Measurements from ENCODE around the gene NRXN3.

The NRXN3 gene

DNA sequence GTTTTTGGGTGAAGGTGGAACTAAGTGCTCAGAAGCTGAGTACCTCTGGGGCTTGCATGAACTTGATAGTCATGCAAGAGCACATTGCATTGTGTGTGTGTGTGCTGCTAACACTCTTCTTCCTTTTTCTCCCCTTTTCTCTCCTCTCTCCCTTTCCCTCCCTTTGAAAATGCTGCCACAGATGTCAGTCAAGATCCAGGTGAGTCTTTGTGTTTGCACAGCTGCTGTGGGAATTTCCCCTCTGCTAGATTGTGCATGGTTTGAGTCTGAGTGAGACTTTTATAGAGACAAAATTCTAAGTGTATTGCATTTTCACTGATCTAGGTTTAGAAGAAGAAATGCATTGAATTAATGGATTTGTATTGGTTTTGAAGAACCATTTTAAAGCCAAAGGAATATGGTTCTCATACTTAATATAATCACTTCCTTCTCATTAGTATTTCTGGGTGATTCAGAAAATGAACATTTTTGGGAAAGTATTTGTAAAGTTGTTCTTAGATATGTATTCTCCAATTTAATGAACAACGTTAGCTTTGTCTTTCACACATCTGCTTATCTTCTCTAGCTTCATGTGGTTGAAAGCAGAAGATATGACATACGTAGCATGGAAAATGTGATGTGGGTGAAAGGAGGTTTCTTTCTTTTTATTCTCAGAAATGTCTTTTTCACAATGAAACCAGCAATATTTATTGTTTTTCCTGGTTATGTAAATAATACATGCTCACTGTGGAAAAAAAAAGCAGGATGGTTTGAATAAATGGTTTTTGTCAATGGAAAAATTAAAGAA is 108.5 kb downstream of the NRXN3 start:
- H3K4me3 ChIP-seq (ENCODE audit: low read depth, low read length): no peak overlapping the region
- no peak for DNase-seq (ENCODE audit: low read depth)
- TF ChIP-seq, protein P1, sequence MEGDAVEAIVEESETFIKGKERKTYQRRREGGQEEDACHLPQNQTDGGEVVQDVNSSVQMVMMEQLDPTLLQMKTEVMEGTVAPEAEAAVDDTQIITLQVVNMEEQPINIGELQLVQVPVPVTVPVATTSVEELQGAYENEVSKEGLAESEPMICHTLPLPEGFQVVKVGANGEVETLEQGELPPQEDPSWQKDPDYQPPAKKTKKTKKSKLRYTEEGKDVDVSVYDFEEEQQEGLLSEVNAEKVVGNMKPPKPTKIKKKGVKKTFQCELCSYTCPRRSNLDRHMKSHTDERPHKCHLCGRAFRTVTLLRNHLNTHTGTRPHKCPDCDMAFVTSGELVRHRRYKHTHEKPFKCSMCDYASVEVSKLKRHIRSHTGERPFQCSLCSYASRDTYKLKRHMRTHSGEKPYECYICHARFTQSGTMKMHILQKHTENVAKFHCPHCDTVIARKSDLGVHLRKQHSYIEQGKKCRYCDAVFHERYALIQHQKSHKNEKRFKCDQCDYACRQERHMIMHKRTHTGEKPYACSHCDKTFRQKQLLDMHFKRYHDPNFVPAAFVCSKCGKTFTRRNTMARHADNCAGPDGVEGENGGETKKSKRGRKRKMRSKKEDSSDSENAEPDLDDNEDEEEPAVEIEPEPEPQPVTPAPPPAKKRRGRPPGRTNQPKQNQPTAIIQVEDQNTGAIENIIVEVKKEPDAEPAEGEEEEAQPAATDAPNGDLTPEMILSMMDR (IDR thresholded peaks at IDR 0.05; ENCODE audit: insufficient read depth, low read depth, low read length, missing control alignments): no peak

DNA sequence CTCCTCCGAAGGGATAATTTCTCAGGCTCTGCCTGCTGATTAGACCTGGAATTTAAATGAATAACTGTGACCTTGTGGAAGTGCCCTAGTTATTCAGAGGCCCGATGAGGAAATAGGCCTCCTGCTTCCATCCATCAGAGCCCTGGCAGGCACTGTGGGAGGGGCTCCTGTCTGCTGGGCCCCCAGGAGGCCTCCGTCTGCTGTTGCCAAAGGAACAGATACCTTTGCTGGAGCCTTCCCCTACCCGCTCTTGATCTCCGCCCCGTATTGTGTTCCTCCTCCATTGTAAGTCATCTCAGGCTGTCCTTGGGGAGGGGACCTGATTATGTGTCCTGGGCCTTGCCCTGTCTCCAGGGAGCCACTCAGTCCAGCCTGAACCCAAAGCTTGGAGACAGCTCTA is 112.3 kb downstream of the NRXN3 start:
- DNase-seq (ENCODE audit: low read depth): no peak
- TF ChIP-seq, protein P1 (IDR thresholded peaks at IDR 0.05; ENCODE audit: insufficient read depth, low read depth, low read length, missing control alignments): no peak
- no peak overlapping the region for H3K4me3 ChIP-seq (ENCODE audit: low read depth, low read length)

DNA sequence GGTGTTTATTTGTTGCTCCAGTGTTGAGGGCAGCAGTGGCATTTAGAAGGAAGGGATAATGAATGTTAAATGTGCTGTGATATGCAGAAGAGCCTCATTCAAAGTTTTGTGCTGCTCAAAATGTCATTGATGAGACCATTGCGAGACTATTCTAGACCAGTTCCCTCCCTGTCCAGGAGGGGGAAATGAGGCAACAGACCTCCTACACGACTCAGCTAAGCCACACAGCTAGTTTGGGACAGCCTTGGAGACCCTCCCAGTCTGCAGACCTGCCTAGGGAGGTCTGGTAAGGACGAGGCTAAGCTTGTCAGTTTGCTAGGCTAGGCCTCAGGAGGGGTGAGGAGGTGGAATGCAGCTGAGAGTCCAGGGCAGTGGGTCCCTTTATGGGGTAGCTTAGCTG is 116.0 kb downstream of the NRXN3 start:
- DNase-seq (ENCODE audit: low read depth): no peak
- TF ChIP-seq, protein P1 (IDR thresholded peaks at IDR 0.05; ENCODE audit: insufficient read depth, low read depth, low read length, missing control alignments): no peak
- no peak overlapping the region for H3K4me3 ChIP-seq (ENCODE audit: low read depth, low read length)

DNA sequence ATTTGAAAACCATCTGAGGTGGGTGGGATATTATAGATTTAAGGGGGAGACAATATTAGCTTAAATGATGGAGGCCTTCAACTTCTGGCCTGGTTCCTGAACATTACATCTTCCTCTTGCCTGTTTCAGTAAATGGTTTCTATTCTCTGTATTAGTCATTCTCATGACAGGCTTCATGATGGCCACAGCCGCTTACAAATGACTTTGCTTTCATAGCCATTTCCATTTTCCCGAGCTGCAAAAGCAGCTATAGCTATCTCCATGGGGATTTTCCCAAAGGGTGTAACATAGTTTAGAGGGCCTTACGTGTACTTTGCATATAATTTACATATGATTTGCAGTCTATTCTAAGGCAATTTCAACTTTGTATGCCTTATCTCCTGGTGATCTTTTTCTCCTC is 121.8 kb downstream of the NRXN3 start:
- no peak overlapping the region for H3K4me3 ChIP-seq (ENCODE audit: low read depth, low read length)
- TF ChIP-seq, protein P1 (IDR thresholded peaks at IDR 0.05; ENCODE audit: insufficient read depth, low read depth, low read length, missing control alignments): no peak
- peak; percentile 42 for DNase-seq (ENCODE audit: low read depth)

DNA sequence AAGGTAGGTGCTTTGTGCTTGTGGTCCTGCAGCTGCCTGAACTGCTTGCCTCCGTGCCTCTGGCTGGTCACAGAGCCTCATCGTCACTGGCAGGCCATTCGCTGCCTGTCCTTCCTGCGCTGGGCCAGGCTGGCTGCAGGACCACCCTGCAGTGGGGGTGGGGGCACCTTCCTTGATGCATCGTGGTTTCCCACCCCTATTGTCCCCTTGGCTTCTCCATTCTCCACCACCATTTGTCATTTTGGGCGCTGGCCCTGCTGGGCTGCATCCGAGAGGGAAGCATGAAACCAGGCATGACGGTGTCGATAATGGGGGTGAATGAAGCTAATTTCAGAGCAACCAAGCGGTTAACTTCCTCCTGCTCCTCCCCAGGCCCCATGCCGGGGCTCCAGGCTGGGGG is 127.7 kb downstream of the NRXN3 start:
- H3K4me3 ChIP-seq (ENCODE audit: low read depth, low read length): no peak overlapping the region
- DNase-seq (ENCODE audit: low read depth): no peak
- TF ChIP-seq, protein P1 (IDR thresholded peaks at IDR 0.05; ENCODE audit: insufficient read depth, low read depth, low read length, missing control alignments): no peak

DNA sequence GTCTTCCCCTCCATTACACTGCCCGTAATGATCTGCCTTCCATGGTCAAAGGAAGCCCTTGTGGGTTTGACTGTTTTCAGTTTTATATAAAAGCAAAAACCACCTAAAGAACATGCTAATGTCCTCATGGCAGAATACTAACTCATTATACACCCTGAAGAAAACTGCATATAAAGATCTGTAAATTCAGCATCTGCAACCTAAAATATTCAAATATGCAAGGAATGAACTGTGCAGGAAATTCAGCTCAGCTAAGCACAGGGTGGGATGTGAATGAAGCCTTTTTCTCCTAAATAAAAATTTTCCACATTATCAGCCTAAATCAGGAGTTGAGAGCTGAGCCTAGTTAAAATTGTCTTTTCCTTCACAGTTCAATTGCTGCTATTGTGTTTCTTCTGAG is 128.1 kb downstream of the NRXN3 start:
- DNase-seq (ENCODE audit: low read depth): no peak
- no peak overlapping the region for H3K4me3 ChIP-seq (ENCODE audit: low read depth, low read length)
- TF ChIP-seq, protein P1 (IDR thresholded peaks at IDR 0.05; ENCODE audit: insufficient read depth, low read depth, low read length, missing control alignments): no peak

DNA sequence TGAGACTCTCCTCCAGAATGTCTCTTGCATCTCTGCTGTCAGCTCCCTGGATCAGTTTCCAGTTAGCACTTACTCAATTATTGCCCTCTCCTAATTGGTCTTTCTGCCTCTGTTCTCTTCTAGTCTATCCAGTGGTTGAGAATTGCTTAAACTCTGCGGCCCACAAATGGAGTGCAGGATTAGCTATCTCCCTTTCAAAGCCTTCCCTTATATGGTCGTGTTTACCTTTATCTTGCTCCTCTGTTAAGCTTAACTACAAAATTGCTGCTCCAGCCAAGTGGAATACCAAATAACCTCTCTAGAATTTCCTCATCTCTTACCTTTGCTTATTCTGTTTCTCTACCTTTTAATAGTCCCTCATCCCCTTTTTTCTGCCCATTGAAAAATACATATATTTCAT is 132.7 kb downstream of the NRXN3 start:
- TF ChIP-seq, protein P1 (IDR thresholded peaks at IDR 0.05; ENCODE audit: insufficient read depth, low read depth, low read length, missing control alignments): no peak
- DNase-seq (ENCODE audit: low read depth): no peak
- H3K4me3 ChIP-seq (ENCODE audit: low read depth, low read length): no peak overlapping the region
